ENCODE measurements around the gene MTMR1.

Gene MTMR1

DNA sequence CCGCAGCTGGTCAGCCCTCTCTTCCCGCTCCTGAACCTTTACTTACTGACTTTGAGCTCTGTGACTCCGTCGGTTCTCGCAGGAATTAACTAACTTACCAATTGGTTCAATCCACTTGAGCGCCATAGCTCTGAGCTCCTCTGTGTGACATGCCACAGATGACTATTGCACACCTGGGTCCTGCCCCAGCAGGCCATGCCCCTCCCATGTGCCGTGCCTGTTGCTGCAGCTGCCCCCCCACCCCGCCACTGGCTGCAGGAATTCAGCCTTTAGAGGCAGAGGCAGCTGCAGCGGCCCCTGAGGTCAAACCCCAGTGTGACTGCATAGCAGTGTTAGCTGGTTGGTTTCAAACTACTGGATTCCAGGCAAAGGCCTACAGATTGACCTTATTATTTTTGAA, 70.6 kb downstream of the MTMR1 start:
- no peak for DNase-seq

DNA sequence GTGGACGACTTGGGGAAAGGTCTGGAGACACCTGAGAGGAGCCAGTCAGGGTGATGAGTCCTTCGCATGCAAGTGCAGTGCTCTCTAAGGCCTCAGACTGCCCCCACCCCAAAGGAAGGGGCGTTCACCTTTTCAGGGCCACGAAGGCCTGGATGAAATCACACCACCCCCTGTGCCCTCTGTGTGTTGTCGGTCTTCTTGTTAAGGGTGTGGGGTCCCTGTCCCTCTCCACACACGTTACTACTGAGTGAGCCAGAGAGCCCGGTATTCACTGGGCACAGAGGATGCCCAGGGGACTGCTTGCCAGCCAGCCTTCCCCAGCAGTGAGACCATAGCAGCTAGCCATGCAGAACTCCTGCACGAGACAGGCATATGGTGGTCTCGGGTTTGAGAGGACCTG, 72.0 kb downstream of the MTMR1 start:
- DNase-seq, result no peak

- no peak for DNase-seq
These were observed 72.7 kb downstream of the MTMR1 start for GRCh38 chrX:150765782-150766350.

DNA sequence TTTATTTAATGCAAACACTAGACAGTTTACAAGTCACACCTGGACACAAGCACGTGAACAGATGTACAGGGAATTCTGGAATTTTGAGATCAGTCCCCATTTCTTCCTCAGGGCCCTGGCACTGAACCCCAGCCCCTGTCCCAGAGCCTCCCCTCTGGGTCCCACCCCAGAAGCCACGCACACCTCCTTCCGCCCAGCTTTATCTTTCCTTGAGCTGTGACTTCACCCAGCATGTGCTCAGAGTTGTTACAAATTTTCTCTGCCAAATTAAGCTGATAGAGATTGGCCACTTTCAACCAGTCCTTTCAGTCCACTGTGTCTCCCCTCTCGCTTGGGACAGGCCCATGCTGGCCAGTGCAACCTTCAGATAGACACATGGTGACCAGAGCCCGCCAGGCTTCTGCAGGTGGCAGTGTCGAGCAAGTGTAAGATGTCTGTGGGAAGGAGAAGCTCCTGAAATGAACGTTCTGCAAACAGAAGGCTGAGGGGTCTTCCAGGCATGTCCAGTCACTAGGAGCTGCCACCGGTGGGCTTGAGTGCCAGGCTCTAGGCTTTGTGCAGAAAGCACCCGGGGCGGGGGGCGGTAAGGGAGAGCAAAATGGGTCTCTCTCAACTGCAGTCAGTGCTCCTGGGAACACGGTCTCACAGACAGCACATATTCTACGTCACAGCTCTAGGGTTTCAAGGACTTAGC, 73.3 kb downstream of the MTMR1 start:
- no peak for DNase-seq

DNA sequence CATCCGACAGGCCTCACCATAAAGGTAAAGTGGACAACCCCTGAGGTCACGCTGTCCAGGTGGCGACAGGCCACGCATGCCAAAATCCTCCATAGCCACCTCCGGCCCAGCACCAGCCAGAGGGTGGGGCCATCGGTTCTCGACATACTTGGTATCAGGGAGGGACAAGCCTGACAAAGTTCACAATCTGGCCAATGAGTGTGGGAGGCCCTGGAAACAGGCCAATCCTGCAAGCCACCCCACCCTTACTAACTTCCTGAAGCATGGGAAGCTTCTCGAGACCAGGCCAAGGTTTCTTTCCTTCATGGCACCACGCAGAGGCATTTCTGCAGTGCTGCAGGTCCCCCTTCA, 73.8 kb downstream of the MTMR1 start:
- no peak for DNase-seq

GRCh38 chrX:150767475-150768131, 74.4 kb downstream of the MTMR1 start:
- peak; percentile 46 for DNase-seq

- no peak for DNase-seq
These were observed 74.9 kb downstream of the MTMR1 start for GRCh38 chrX:150768132-150768485.

GRCh38 chrX:150768580-150769190, 75.5 kb downstream of the MTMR1 start:
- no peak for DNase-seq

DNA sequence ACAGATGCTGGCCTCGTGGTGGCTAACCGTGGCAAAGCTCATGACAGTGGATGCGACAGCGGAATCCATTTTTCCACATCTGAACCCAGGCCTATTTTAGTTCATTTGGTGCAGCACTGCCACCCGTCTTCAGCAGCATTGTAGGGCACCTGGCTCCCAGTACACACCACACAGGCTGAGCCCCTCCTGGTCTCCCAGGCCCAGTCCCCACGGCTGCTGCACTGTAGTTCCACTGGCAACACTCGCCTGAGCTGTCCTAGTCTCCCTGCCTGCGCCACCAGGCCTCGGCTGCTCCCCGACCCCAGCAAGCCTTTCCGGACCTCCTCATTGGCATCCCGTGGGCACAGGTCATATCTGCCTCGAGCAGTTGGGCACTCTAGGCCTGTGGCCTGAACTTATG, 76.2 kb downstream of the MTMR1 start:
- DNase-seq, result no peak

- DNase-seq, result no peak
These were observed 77.4 kb downstream of the MTMR1 start for GRCh38 chrX:150770623-150771022.

- no peak for DNase-seq
These were observed 77.9 kb downstream of the MTMR1 start for GRCh38 chrX:150771116-150771515.

DNA sequence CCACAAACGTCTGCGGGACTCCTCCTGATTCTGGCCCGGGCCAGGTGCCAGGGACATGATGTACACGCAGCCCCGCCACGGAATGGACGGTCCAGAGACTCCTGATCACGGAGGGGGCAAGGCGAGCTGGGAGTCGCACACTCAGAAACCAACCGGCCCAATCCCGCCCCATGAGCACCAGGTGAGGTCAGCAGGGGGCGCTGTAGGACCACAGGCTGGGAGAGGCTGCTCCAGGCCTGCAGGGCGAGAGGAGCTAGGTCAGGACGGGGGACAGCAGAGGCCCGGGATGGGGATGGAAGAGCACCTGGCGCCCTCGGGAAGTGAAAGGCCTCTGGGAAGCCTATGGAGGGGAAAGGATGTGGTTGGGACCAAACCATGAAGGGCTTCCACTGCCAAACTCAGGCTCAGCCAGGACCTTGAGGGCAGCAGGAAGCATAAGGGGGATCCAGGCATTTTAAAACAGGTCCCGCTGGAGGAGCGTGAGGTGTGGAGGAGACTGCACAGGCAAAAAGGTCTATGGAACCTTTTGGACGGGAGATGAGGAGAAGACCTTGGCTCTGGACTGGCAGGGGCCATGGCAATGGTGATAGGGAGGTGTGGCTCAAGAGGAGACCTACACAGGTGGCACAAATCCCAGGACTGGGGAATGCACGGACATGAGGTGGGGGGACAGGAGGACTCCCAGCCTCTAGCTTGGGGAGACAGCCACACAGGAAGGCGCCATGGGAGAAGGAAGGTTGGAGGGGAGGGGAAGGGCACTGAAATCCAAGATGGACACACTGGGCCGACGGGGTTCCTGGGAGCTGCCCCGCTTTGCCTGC, 79.2 kb downstream of the MTMR1 start:
- no peak for DNase-seq

DNA sequence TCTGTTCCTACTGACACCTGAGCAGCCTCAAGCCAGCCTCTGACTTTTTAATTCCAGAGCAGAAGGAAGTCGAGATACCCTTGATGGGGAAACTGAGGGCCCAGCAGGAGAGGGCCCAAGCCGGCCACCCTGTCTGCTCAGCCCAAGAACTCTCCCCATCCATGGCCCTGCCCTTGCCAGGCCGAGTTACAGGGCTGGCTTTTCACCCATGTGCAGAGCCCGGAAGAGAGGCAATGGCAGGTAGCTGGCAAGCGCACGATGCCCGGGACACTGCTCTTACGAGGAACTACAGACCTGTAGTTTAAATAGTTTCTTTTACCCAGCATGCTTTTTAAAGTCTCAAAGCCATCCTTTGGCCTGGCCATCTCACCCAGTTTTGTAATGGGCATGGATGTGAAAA, 79.9 kb downstream of the MTMR1 start:
- DNase-seq, result no peak

- no peak for DNase-seq
These were observed 80.4 kb downstream of the MTMR1 start for GRCh38 chrX:150773634-150774033.

DNA sequence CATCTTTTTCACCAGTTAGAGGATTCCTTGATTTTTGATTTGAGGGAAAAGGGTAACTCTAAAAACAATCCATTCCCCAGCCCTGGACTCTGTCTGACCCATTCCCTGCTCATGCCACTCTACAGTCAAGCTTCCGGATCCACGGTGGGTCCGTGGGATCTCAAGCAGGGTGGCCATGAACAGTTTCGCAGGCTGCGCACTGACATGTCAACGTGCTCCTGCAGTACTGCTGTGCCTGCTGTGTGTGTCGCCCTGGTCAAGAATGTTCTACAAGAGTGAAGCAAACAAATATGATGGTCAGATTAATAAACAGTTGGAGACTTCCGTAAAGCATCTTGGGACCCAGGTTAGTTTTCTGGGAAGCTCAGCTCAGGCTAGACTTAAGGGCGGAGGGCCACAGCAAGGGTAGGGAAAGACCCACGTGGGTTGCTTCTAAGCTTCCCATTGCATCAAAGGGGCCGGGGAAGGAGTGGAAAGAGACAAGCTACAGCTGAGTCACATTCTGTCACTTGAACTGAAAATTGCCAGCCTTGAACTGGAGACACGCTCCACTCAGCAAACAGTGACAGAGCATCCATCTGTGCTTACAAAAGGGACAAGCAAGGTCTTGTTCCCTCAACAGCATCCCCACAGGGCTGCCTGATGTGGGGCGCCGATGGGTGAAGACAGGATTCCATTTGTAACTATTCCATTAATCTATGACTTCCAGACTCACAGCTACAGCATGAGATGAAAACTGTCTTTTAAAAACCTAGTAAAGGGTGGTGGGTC, 81.8 kb downstream of the MTMR1 start:
- no peak for DNase-seq

GRCh38 chrX:150775569-150776350, 82.6 kb downstream of the MTMR1 start:
- DNase-seq, result no peak

- DNase-seq, result no peak
These were observed 84.3 kb downstream of the MTMR1 start for GRCh38 chrX:150777328-150777992.

- DNase-seq, result no peak
These were observed 86.2 kb downstream of the MTMR1 start for GRCh38 chrX:150779385-150779784.

GRCh38 chrX:150781677-150782076, 88.5 kb downstream of the MTMR1 start:
- DNase-seq, result no peak

DNA sequence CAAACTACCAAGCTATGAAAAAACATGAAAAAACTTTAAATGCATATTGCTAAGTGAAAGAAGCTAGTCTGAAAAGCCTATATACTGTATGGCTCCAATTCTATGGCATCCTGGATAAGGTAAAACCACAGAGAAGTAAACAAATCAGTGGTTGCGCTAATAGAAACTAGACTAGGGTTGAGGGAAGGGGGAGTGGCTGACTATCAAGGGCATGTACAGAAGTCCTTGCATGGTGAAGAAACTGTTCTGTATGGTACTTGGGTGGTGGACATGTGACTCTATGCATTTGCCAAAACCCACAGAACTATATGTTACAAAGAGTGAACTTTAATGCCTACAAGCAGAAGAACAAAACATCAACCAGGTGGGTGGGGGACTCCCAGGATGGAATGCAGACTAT, 96.8 kb downstream of the MTMR1 start:
- DNase-seq, result no peak

DNA sequence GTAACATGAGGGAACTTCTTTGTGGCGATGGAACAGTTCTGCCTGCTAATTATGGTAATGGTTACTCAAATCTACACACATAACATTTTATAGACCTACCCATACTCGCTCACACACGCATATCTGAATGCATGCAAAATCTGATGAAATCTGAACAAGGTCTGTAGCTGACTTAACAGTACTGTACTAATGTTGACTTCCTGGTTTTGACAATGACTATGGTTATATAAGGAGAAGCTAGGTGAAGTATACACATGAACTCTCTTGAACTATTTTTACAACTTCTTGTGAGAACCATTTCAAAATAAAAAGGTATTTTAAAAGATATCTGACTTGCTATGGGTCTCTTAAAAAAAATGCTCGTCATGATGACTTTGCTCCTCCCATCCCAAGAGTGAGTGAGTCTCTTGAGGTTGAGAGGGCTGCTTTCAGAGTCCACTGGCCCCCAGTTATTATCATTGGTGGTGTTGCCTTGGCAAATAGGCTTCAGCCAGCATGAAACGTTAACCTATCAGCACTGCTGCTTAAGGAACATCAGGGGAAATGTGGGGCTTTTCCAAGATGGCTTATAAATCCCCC, 99.8 kb downstream of the MTMR1 start:
- no peak for DNase-seq

Data from SIG-M5 (cell line).